ENCODE results near the gene UNC45B.
A peak's percentile ranks its signal among the peaks of the same experiment; 100 is the strongest.
"Not testable (repeated sequence)": the region's sequence is repeated elsewhere in the genome, so short reads cannot be mapped to it uniquely, and the experiment has no call there.

Gene UNC45B

GRCh38 chr17:35174835-35175334 lies 27.3 kb downstream of the UNC45B start:
- no peak for DNase-seq

GRCh38 chr17:35175638-35176415 lies 28.2 kb downstream of the UNC45B start:
- DNase-seq: no peak

GRCh38 chr17:35176897-35177296 lies 29.3 kb downstream of the UNC45B start:
- no peak for DNase-seq

GRCh38 chr17:35179379-35179778 lies 31.8 kb downstream of the UNC45B start:
- not testable (repeated sequence) for DNase-seq

- no peak for DNase-seq
These were observed 35.7 kb downstream of the UNC45B start for GRCh38 chr17:35183332-35183731.

- DNase-seq: no peak
These were observed 36.7 kb downstream of the UNC45B start for GRCh38 chr17:35184274-35184673.

GRCh38 chr17:35185849-35186248 lies 38.2 kb downstream of the UNC45B start:
- DNase-seq: no peak

- DNase-seq: no peak
These were observed 39.9 kb downstream of the UNC45B start for GRCh38 chr17:35187481-35187880.

- no peak for DNase-seq
These were observed 40.5 kb downstream of the UNC45B start for GRCh38 chr17:35188111-35188510.

- DNase-seq: no peak
These were observed 41.7 kb downstream of the UNC45B start for GRCh38 chr17:35189291-35189690.

GRCh38 chr17:35191001-35191695 lies 43.5 kb downstream of the UNC45B start:
- DNase-seq: no peak

GRCh38 chr17:35192708-35193107 lies 45.1 kb downstream of the UNC45B start:
- DNase-seq: no peak

- DNase-seq: not testable (repeated sequence)
These were observed 46.4 kb downstream of the UNC45B start, which contains the start of gene SLC35G3 for GRCh38 chr17:35194001-35194400. SLC35G3 (minus strand) TSS chr17:35194393; CDS start chr17:35194307, 86 bp downstream.

GRCh38 chr17:35195062-35195461 lies 47.4 kb downstream of the UNC45B start:
- not testable (repeated sequence) for DNase-seq

- not testable (repeated sequence) for DNase-seq
These were observed 55.0 kb downstream of the UNC45B start for GRCh38 chr17:35202582-35202981.

GRCh38 chr17:35210741-35211140 lies 63.1 kb downstream of the UNC45B start:
- peak; percentile 64 for DNase-seq

- no peak for DNase-seq
These were observed 65.1 kb downstream of the UNC45B start for GRCh38 chr17:35212668-35213067.

GRCh38 chr17:35213412-35213940 lies 65.9 kb downstream of the UNC45B start:
- DNase-seq: no peak

- no peak for DNase-seq
These were observed 66.6 kb downstream of the UNC45B start for GRCh38 chr17:35214192-35214591.

GRCh38 chr17:35214631-35215273 lies 67.1 kb downstream of the UNC45B start:
- DNase-seq: peak; percentile 24

GRCh38 chr17:35217107-35217506 lies 69.5 kb downstream of the UNC45B start:
- DNase-seq: no peak

- DNase-seq: no peak
These were observed 71.3 kb downstream of the UNC45B start for GRCh38 chr17:35218915-35219314.

- no peak for DNase-seq
These were observed 74.8 kb downstream of the UNC45B start for GRCh38 chr17:35222452-35222851.
